Loucy (cell line): ENCODE data around the gene CFAP251.
A peak's percentile ranks its signal among the peaks of the same experiment; 100 is the strongest.

Experiments
- H2AFZ ChIP-seq: fragments of 200-600 bp; sonication (generic); 2 replicates; pipeline ENCODE4 v1.6.0; 2016; ENCODE audit warnings: antibody characterized with exemption, mild to moderate bottlenecking, low read length, moderate library complexity
- H3F3A ChIP-seq: fragments of 200-600 bp; 2 replicates; pipeline ENCODE4 v1.6.0; 2016; ENCODE audit warnings: antibody characterized with exemption, low read depth, mild to moderate bottlenecking
- H3K27me3 ChIP-seq: fragments of 200-600 bp; sonication (generic); 2 replicates; pipeline ENCODE4 v1.6.1; 2014; ENCODE audit warnings: low read length, mild to moderate bottlenecking; ENCODE audit not compliant: insufficient read depth, poor library complexity, severe bottlenecking
- H3K36me3 ChIP-seq: fragments of 200-600 bp; sonication (generic); 2 replicates; pipeline ENCODE4 v1.6.1; 2016; ENCODE audit warnings: low read length; ENCODE audit not compliant: insufficient read depth
- H3K4me1 ChIP-seq: fragments of 200-600 bp; sonication (generic); 2 replicates; pipeline ENCODE4 v1.5.1; 2014; ENCODE audit warnings: low read length, mild to moderate bottlenecking; ENCODE audit not compliant: insufficient read depth, poor library complexity, severe bottlenecking
- H3K4me2 ChIP-seq: fragments of 200-600 bp; sonication (generic); 2 replicates; pipeline ENCODE4 v1.6.0; 2014; ENCODE audit warnings: antibody characterized with exemption, low read length, low read depth, mild to moderate bottlenecking; ENCODE audit not compliant: poor library complexity, severe bottlenecking
- H3K4me3 ChIP-seq: fragments of 200-600 bp; sonication (generic); 2 replicates; pipeline ENCODE4 v1.5.1; 2014; ENCODE audit warnings: low read length, mild to moderate bottlenecking, mixed read lengths; ENCODE audit not compliant: poor library complexity, severe bottlenecking
- H3K79me2 ChIP-seq: fragments of 200-600 bp; sonication (generic); 2 replicates; pipeline ENCODE4 v1.6.1; 2014; ENCODE audit warnings: low read length; ENCODE audit not compliant: insufficient read depth
- H3K9ac ChIP-seq: fragments of 200-600 bp; sonication (generic); 2 replicates; pipeline ENCODE4 v1.6.0; 2014; ENCODE audit warnings: mild to moderate bottlenecking, low read depth, low read length, moderate library complexity; ENCODE audit not compliant: poor library complexity, severe bottlenecking
- H3K9me2 ChIP-seq: fragments of 200-600 bp; sonication (generic); replicated peaks from 2 replicates; pipeline ENCODE4 v1.6.1; 2016; ENCODE audit warnings: low read depth, low read length, mixed read lengths
- H3K9me3 ChIP-seq: fragments of 200-600 bp; sonication (generic); 2 replicates; pipeline ENCODE4 v1.6.1; 2014; ENCODE audit warnings: mild to moderate bottlenecking, antibody characterized with exemption, low read length, low read depth; ENCODE audit not compliant: insufficient read depth
- H4K20me1 ChIP-seq: fragments of 200-600 bp; sonication (generic); 2 replicates; pipeline ENCODE4 v1.6.0; 2014; ENCODE audit warnings: antibody characterized with exemption, low read length, mild to moderate bottlenecking; ENCODE audit not compliant: insufficient read depth, poor library complexity, severe bottlenecking
- CTCF ChIP-seq: fragments of 200-600 bp; sonication (generic); conservative IDR thresholded peaks from 2 replicates; pipeline ENCODE4 v1.5.1; 2014; ENCODE audit warnings: mild to moderate bottlenecking, antibody characterized with exemption, low read length
- EZH2phosphoT487 ChIP-seq: fragments of 200-600 bp; IDR thresholded peaks from 2 replicates; pipeline ENCODE4 v1.6.1; 2018; ENCODE audit warnings: antibody characterized with exemption, mild to moderate bottlenecking, moderate library complexity, borderline replicate concordance

Gene CFAP251

GRCh38 chr12:121953695-121954094 lies 35.3 kb downstream of the CFAP251 start:
- no peaks in the 10 kb centered on the region for H3K9me2 ChIP-seq
- no peaks in the 10 kb centered on the region for H3F3A ChIP-seq
- no peaks in the 10 kb centered on the region for H3K79me2 ChIP-seq
- H3K4me2 ChIP-seq = no peak overlapping the region
- TF ChIP-seq EZH2phosphoT487 (no peak), CTCF (no peak)
- no peak overlapping the region for H2AFZ ChIP-seq
- H4K20me1 ChIP-seq = no peaks in the 10 kb centered on the region
- no peak overlapping the region for H3K9ac ChIP-seq
- H3K36me3 ChIP-seq = no peaks in the 10 kb centered on the region
- no peak overlapping the region for H3K4me3 ChIP-seq
- no peaks in the 10 kb centered on the region for H3K4me1 ChIP-seq
- no peaks in the 10 kb centered on the region for H3K9me3 ChIP-seq
- H3K27me3 ChIP-seq = no peaks in the 10 kb centered on the region

- H3F3A ChIP-seq = no peaks in the 10 kb centered on the region
- peak; percentile 62 for TF ChIP-seq CTCF
- TF ChIP-seq EZH2phosphoT487 = no peak
- no peaks in the 10 kb centered on the region for H3K27me3 ChIP-seq
- no peak overlapping the region for H3K9ac ChIP-seq
- H3K4me3 ChIP-seq = no peak overlapping the region
- H4K20me1 ChIP-seq = no peaks in the 10 kb centered on the region
- H3K79me2 ChIP-seq = no peaks in the 10 kb centered on the region
- no peaks in the 10 kb centered on the region for H3K9me3 ChIP-seq
- H3K4me2 ChIP-seq = no peak overlapping the region
- no peaks in the 10 kb centered on the region for H3K9me2 ChIP-seq
- no peak overlapping the region for H2AFZ ChIP-seq
- no peaks in the 10 kb centered on the region for H3K4me1 ChIP-seq
- no peaks in the 10 kb centered on the region for H3K36me3 ChIP-seq
Observed at GRCh38 chr12:121955258-121956237, 37.2 kb downstream of the CFAP251 start.

GRCh38 chr12:121957861-121958515 lies 39.6 kb downstream of the CFAP251 start:
- no peak for TF ChIP-seq EZH2phosphoT487
- no peak for TF ChIP-seq CTCF
- Histone ChIP-seq H3K9me3 (no peaks in the 10 kb centered on the region), H4K20me1 (no peaks in the 10 kb centered on the region), H3K27me3 (no peaks in the 10 kb centered on the region), H3K79me2 (no peaks in the 10 kb centered on the region), H3F3A (no peaks in the 10 kb centered on the region), H2AFZ (no peak overlapping the region), H3K9me2 (no peaks in the 10 kb centered on the region), H3K4me2 (no peak overlapping the region), H3K9ac (no peak overlapping the region), H3K36me3 (no peaks in the 10 kb centered on the region), H3K4me3 (no peak overlapping the region), H3K4me1 (no peaks in the 10 kb centered on the region)
